Pancreas (tissue), 10 donors: ENCODE measurements around the gene LGALS12. TPM values are rescaled to one million over a fixed set of nuclear protein-coding genes. Genes with fewer than 3 reads are reported as not detected.

Experiments used
- ATAC-seq, 4 donors: fragments of 200-7000 bp; cut with Tn5 transposase; one replicate each; pipeline versions ENCODE4 v1.8.0 to v1.9.1; 2020; ENCODE audit warnings: mild to moderate bottlenecking in 4 of 4, moderate library complexity in 4 of 4
- DNase-seq, 6 donors: peaks; one replicate each; pipeline ENCODE4 v3.0.0-alpha.2; 2020
- FAIRE-seq: peaks from 2 replicates; lab custom pipeline; 2012; peaks lifted over from hg19 to GRCh38; lab: Jason Lieb, UNC
- H3K27ac ChIP-seq, 4 donors: fragments of 200-600 bp; sonication (generic); 1 replicate in 3 of 4; 2 replicates in 1 of 4; pipeline versions ENCODE4 v1.5.0 to v1.8.0; 2020
- H3K27me3 ChIP-seq, 4 donors: fragments of 200-600 bp; one replicate each; pipeline ENCODE4 v1.8.0; 2021
- H3K36me3 ChIP-seq, 3 donors: fragments of 200-600 bp; sonication (generic) in 1 of 3; one replicate each; pipeline versions ENCODE4 v1.5.0 to v1.8.0; 2020 to 2021
- H3K4me1 ChIP-seq, 3 donors: fragments of 200-600 bp; one replicate each; pipeline ENCODE4 v1.8.0; 2021
- H3K4me3 ChIP-seq, 4 donors: fragments of 200-600 bp; sonication (generic) in 2 of 4; one replicate each; pipeline versions ENCODE4 v1.5.0 to v1.8.0; 2020 to 2021
- H3K9me3 ChIP-seq, 4 donors: fragments of 200-600 bp; one replicate each; pipeline ENCODE4 v1.8.0; 2021
- CTCF ChIP-seq, 4 donors: fragments of 200-600 bp; sonication (generic) in 3 of 4; IDR thresholded peaks; one replicate each; pipeline versions ENCODE4 v1.5.0 to v1.8.0; 2021; ENCODE audit warnings: antibody characterized with exemption in 4 of 4
- WGBS, 2 donors: extraction: QIAGEN DNeasy Blood & Tissue Kit; methylation state at CpG; one replicate each; pipeline ENCODE4 v1.1.7; 2013; 5-methylcytosine and 5-hydroxymethylcytosine counted together
- intact Hi-C, 3 donors: fragments of 100-400 bp; cut with DNase I; formaldehyde crosslinking; loops; one replicate each; pipeline versions ENCODE4 v1.11.1 to v1.14.2; 2022
- polyA plus RNA-seq, 2 donors: library from polyadenylated mRNA; stranded (reverse); fragments of 200-250 nt; gene quantifications; one replicate each; pipeline ENCODE4 v1.2.3, GENCODE V29; 2013
- total RNA-seq, 6 donors: library from RNA; stranded (reverse); fragmentation: NEBNext Ultra II Directional in 4 of 6; extraction: Animal tissue kit (Norgen Biotek cat#: 25700) in 4 of 6; gene quantifications; one replicate each; pipeline versions ENCODE4 v1.2.1 to v1.2.4, GENCODE V29; 2021 to 2023
- donor health status: healthy with polysubstance abuse.
- donor health status: DM: no; HTN: no; CAD: no; lungs with moderate emphysema.
- donor health status: DM: no; HTN: no; CAD: no.
- donor health status: control.
- donor health status: control.
- donor health status: Bipolar disorder and iron deficiency.
- donor health status: DM: yes; HTN: yes; CAD: no.
- donor health status: DM: no; HTN: no; CAD: no.
- donor health status: DM: no; HTN: no; CAD: no.
- donor health status: DM: yes; HTN: yes; CAD: no.

LGALS12 gene
- total and polyA plus RNA-seq, 8 donors: 0.13 to 2.1 (median 0.79) TPM; not detected in 2

- no peak for TF ChIP-seq CTCF (IDR thresholded peaks at IDR 0.05)
- ATAC-seq (peak in 2 of 4 donors; percentile 15 to 20), FAIRE-seq (no peak), DNase-seq (no peak)
- intact Hi-C loops: loop anchor here in 2 of 3 donors (10.0 kb wide), 1 partner anchor 122 kb away; no protein-coding TSS in a partner anchor
- Histone ChIP-seq H3K27ac (peak overlapping the region in 2 of 4 donors; percentile 16 to 41), H3K27me3 (no peaks in the 10 kb centered on the region), H3K9me3 (no peaks in the 10 kb centered on the region), H3K4me3 (no peak overlapping the region), H3K36me3 (no peaks in the 10 kb centered on the region), H3K4me1 (peaks cover 14 to 48% (median 21%) of the 10 kb centered on the region in 3 donors)
- 30 to 39% methylated on average over 2 of the region's 2 CpGs for WGBS, 2 donors
These were observed 3.5 kb upstream of the LGALS12 start for GRCh38 chr11:63502252-63502820.

- Histone ChIP-seq H3K36me3 (no peaks in the 10 kb centered on the region), H3K27ac (peak overlapping the region in 1 of 4 donors; percentile 41), H3K27me3 (no peaks in the 10 kb centered on the region), H3K4me3 (no peak overlapping the region), H3K4me1 (peaks cover 14 to 48% (median 21%) of the 10 kb centered on the region in 3 donors), H3K9me3 (no peaks in the 10 kb centered on the region)
- ATAC-seq (peak in 3 of 4 donors; percentile 3 to 9 (median 8)), FAIRE-seq (no peak), DNase-seq (no peak)
- intact Hi-C loops: loop anchor here in 2 of 3 donors (10.0 kb wide), 1 partner anchor 121 kb away; no protein-coding TSS in a partner anchor
- TF ChIP-seq CTCF (IDR thresholded peaks at IDR 0.05): no peak
- WGBS, 2 donors: 54 to 56% methylated on average over 6 of the region's 6 CpGs
These were observed 2.4 kb upstream of the LGALS12 start for GRCh38 chr11:63503492-63503891.

DNA sequence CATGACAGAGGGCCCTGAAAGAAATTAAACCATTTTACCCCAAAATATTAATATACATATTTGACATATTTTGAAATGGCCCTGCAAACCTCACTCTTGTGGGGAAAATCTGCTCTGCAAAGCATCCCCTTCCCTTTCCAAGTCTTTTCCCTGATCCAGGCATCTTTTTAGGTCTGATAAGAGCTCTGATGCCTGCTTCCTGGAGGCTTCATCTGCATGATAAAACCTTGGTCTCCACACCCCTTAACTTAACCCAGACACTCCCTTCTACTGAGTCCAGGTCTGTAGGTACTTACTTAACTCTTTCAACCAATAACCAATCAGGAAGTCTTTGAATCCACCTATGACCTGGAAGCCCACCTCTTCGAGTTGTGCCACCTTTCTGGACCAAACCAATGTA is 1.8 kb upstream of the LGALS12 start:
- no peaks in the 10 kb centered on the region for H3K27me3 ChIP-seq
- TF ChIP-seq CTCF (IDR thresholded peaks at IDR 0.05): no peak
- intact Hi-C loops: loop anchor here in 2 of 3 donors (10.0 kb wide), 1 partner anchor 121 kb away; no protein-coding TSS in a partner anchor
- no peak overlapping the region for H3K27ac ChIP-seq
- no peaks in the 10 kb centered on the region for H3K36me3 ChIP-seq
- no peak overlapping the region for H3K4me3 ChIP-seq
- no peak for DNase-seq
- H3K4me1 ChIP-seq: peaks cover 14 to 48% (median 21%) of the 10 kb centered on the region in 3 donors
- FAIRE-seq: no peak
- no peak for ATAC-seq
- no peaks in the 10 kb centered on the region for H3K9me3 ChIP-seq
- WGBS, 2 donors: 79 to 86% methylated on average over 1 of the region's 1 CpG

- FAIRE-seq (no peak), ATAC-seq (peak; percentile 79 to 87 (median 83)), DNase-seq (peak; percentile 77 to 90 (median 84))
- WGBS, 2 donors: 38 to 40% methylated on average over 4 of the region's 4 CpGs
- Histone ChIP-seq H3K4me1 (peaks cover 14 to 48% (median 21%) of the 10 kb centered on the region in 3 donors), H3K9me3 (no peaks in the 10 kb centered on the region), H3K27ac (no peak overlapping the region), H3K36me3 (no peaks in the 10 kb centered on the region), H3K4me3 (no peak overlapping the region), H3K27me3 (no peaks in the 10 kb centered on the region)
- TF ChIP-seq CTCF (IDR thresholded peaks at IDR 0.05): no peak
- intact Hi-C loops: loop anchor here in 2 of 3 donors (10.0 kb wide), 1 partner anchor 120 kb away; no protein-coding TSS in a partner anchor
These were observed 824 bp upstream of the LGALS12 start for GRCh38 chr11:63504933-63505586.
